Activated CD8-positive, alpha-beta T cell treated with anti-CD3 and anti-CD28 coated beads, Interleukin-2, amount 10 ng/mL, durations not matched to agents 7 days and 5 days (primary cell): Measurements from ENCODE around the gene OAS3. TPM values are rescaled to one million over a fixed set of nuclear protein-coding genes. Genes with fewer than 3 reads are reported as not detected.

Experiments used
- ATAC-seq: fragments of 150-1000 bp; cut with Tn5 transposase; one replicate; pipeline ENCODE4 v1.10.0; 2021; ENCODE audit warnings: moderate library complexity
- CTCF ChIA-PET: fragments of 350-600 bp; sonication (Branson Sonifier 250); formaldehyde crosslinking; loops from one replicate; lab custom pipeline; 2021; ENCODE audit warnings: antibody characterized with exemption; lab: Charles Lee
- POLR2A ChIA-PET: fragments of 350-600 bp; sonication (Branson Sonifier 250); formaldehyde crosslinking; loops from one replicate; lab custom pipeline; 2021; ENCODE audit warnings: antibody characterized with exemption; lab: Charles Lee
- DNase-seq: peaks from one replicate; pipeline ENCODE4 v3.0.0-alpha.2; 2020
- H3K27ac Mint-ChIP-seq: one replicate; pipeline ENCODE4 v1.8.0; 2021; ENCODE audit warnings: mild to moderate bottlenecking, mixed read lengths
- H3K27me3 Mint-ChIP-seq: one replicate; pipeline ENCODE4 v1.8.0; 2021; ENCODE audit warnings: low read depth, mixed read lengths
- H3K36me3 Mint-ChIP-seq: one replicate; pipeline ENCODE4 v1.8.0; 2021; ENCODE audit warnings: low read depth, mixed read lengths
- H3K4me1 Mint-ChIP-seq: one replicate; pipeline ENCODE4 v1.8.0; 2021; ENCODE audit warnings: low read depth, mixed read lengths
- H3K4me3 Mint-ChIP-seq: one replicate; pipeline ENCODE4 v1.8.0; 2021; ENCODE audit warnings: mild to moderate bottlenecking, mixed read lengths
- H3K9me3 Mint-ChIP-seq: one replicate; pipeline ENCODE4 v1.8.0; 2022; ENCODE audit warnings: mixed read lengths; ENCODE audit not compliant: insufficient read depth
- total RNA-seq, 2 experiments: library from RNA; stranded (reverse); gene quantifications; one replicate each; pipeline ENCODE4 v1.2.3, GENCODE V29; 2021

OAS3 gene
- total RNA-seq, 2 experiments from 2014 or later = 199 to 202 TPM

GRCh38 chr12:112961536-112961935, 23.3 kb downstream of the OAS3 start:
- Mint-ChIP-seq H3K9me3 (no peaks in the 10 kb centered on the region), H3K27ac (peak overlapping the region; percentile 39), H3K27me3 (no peaks in the 10 kb centered on the region), H3K4me3 (no peak overlapping the region), H3K4me1 (peaks cover 37% of the 10 kb centered on the region), H3K36me3 (peaks cover 95% of the 10 kb centered on the region)
- DNase-seq (no peak), ATAC-seq (no peak)
- ChIA-PET POLR2A (interaction anchor here (0.7 to 2.1 kb wide), 2 partner anchors 17 to 19 kb away, joined by 3 to 15 read pairs; partner anchors contain the start of gene OAS2), CTCF (interaction anchor here (2.6 kb wide), 1 partner anchor 31 kb away, joined by 9 read pairs; no protein-coding TSS in a partner anchor)

GRCh38 chr12:112962561-112962960, 24.3 kb downstream of the OAS3 start:
- no peak overlapping the region for H3K4me3 Mint-ChIP-seq
- DNase-seq = no peak
- peaks cover 95% of the 10 kb centered on the region for H3K36me3 Mint-ChIP-seq
- no peak overlapping the region for H3K27ac Mint-ChIP-seq
- ATAC-seq = no peak
- peaks cover 29% of the 10 kb centered on the region for H3K4me1 Mint-ChIP-seq
- no peaks in the 10 kb centered on the region for H3K27me3 Mint-ChIP-seq
- POLR2A ChIA-PET = interaction anchor here (2.1 to 3.7 kb wide), 2 partner anchors 16 kb away, joined by 13 to 15 read pairs; partner anchors contain the start of gene OAS2
- H3K9me3 Mint-ChIP-seq = no peaks in the 10 kb centered on the region
- CTCF ChIA-PET = interaction anchor here (2.6 kb wide), 1 partner anchor 30 kb away, joined by 9 read pairs; no protein-coding TSS in a partner anchor

GRCh38 chr12:112963227-112963861, 25.1 kb downstream of the OAS3 start:
- Mint-ChIP-seq H3K27ac (peak overlapping the region; percentile 2), H3K4me3 (no peak overlapping the region), H3K4me1 (peaks cover 23% of the 10 kb centered on the region), H3K9me3 (no peaks in the 10 kb centered on the region), H3K27me3 (no peaks in the 10 kb centered on the region), H3K36me3 (peaks cover 94% of the 10 kb centered on the region)
- ChIA-PET POLR2A (interaction anchor here (3.7 kb wide), 1 partner anchor 15 kb away, joined by 13 read pairs; the partner anchor contains the start of gene OAS2), CTCF (interaction anchor here (1.2 kb wide), 1 partner anchor 30 kb away, joined by 3 read pairs; no protein-coding TSS in a partner anchor)
- DNase-seq = no peak
- no peak for ATAC-seq

- H3K27me3 Mint-ChIP-seq = no peaks in the 10 kb centered on the region
- H3K4me3 Mint-ChIP-seq = no peak overlapping the region
- CTCF ChIA-PET = interaction anchor here (1.2 to 1.4 kb wide), 2 partner anchors 22 to 29 kb away, joined by 3 to 4 read pairs; no protein-coding TSS in a partner anchor
- H3K9me3 Mint-ChIP-seq = no peaks in the 10 kb centered on the region
- peaks cover 94% of the 10 kb centered on the region for H3K36me3 Mint-ChIP-seq
- no peak for DNase-seq
- POLR2A ChIA-PET = interaction anchor here (1.0 to 3.7 kb wide), 2 partner anchors 14 to 15 kb away, joined by 4 to 13 read pairs; partner anchors contain the start of gene OAS2
- no peak overlapping the region for H3K27ac Mint-ChIP-seq
- no peak for ATAC-seq
- peaks cover 22% of the 10 kb centered on the region for H3K4me1 Mint-ChIP-seq
Observed at GRCh38 chr12:112964067-112964670, 25.9 kb downstream of the OAS3 start.

GRCh38 chr12:112964915-112965314, 26.6 kb downstream of the OAS3 start:
- DNase-seq (no peak), ATAC-seq (no peak)
- CTCF ChIA-PET = interaction anchor here (1.4 kb wide), 1 partner anchor 22 kb away, joined by 4 read pairs; no protein-coding TSS in a partner anchor
- Mint-ChIP-seq H3K27me3 (no peaks in the 10 kb centered on the region), H3K9me3 (no peaks in the 10 kb centered on the region), H3K27ac (no peak overlapping the region), H3K4me3 (no peak overlapping the region), H3K4me1 (peaks cover 14% of the 10 kb centered on the region), H3K36me3 (peaks cover 94% of the 10 kb centered on the region)
- POLR2A ChIA-PET = interaction anchor here (1.0 to 3.7 kb wide), 2 partner anchors 13 to 16 kb away, joined by 4 to 13 read pairs; partner anchors contain the start of gene OAS2

- ChIA-PET CTCF (no interaction called here), POLR2A (interaction anchor here (3.7 kb wide), 1 partner anchor 13 kb away, joined by 13 read pairs; the partner anchor contains the start of gene OAS2)
- H3K36me3 Mint-ChIP-seq = peaks cover 95% of the 10 kb centered on the region
Observed at GRCh38 chr12:112965643-112966042, 27.4 kb downstream of the OAS3 start.

GRCh38 chr12:112967306-112967705, 29.0 kb downstream of the OAS3 start:
- Mint-ChIP-seq H3K27ac (no peak overlapping the region), H3K27me3 (no peaks in the 10 kb centered on the region)

More at GRCh38 chr12:112965643-112966042, 27.4 kb downstream of the OAS3 start:
- ATAC-seq (no peak), DNase-seq (no peak)
- H3K27me3 Mint-ChIP-seq = no peaks in the 10 kb centered on the region
- H3K9me3 Mint-ChIP-seq = no peaks in the 10 kb centered on the region
- H3K4me1 Mint-ChIP-seq = peaks cover 9% of the 10 kb centered on the region
- H3K27ac Mint-ChIP-seq = peak overlapping the region; percentile 26
- H3K4me3 Mint-ChIP-seq = no peak overlapping the region

GRCh38 chr12:112967858-112968257, 29.6 kb downstream of the OAS3 start:
- ChIA-PET POLR2A (interaction anchor here (0.6 to 2.2 kb wide), 2 partner anchors 11 to 29 kb away, joined by 3 to 10 read pairs; partner anchors contain the start of genes OAS2 and OAS3), CTCF (interaction anchor here (1.0 to 1.2 kb wide), 2 partner anchors 10 to 25 kb away, joined by 3 to 4 read pairs; partner anchors contain the start of gene OAS2)
- DNase-seq (no peak), ATAC-seq (no peak)
- no peak overlapping the region for H3K27ac Mint-ChIP-seq
- H3K4me1 Mint-ChIP-seq = no peaks in the 10 kb centered on the region
- no peaks in the 10 kb centered on the region for H3K9me3 Mint-ChIP-seq
- H3K36me3 Mint-ChIP-seq = peaks cover 93% of the 10 kb centered on the region
- H3K4me3 Mint-ChIP-seq = no peak overlapping the region
- H3K27me3 Mint-ChIP-seq = no peaks in the 10 kb centered on the region

More at GRCh38 chr12:112967306-112967705, 29.0 kb downstream of the OAS3 start:
- POLR2A ChIA-PET = interaction anchor here (0.6 to 2.2 kb wide), 3 partner anchors 11 to 29 kb away, joined by 3 to 10 read pairs (median 5); partner anchors contain the start of genes OAS2 and OAS3
- H3K4me3 Mint-ChIP-seq = no peak overlapping the region
- ATAC-seq (no peak), DNase-seq (no peak)
- peaks cover 95% of the 10 kb centered on the region for H3K36me3 Mint-ChIP-seq
- no peaks in the 10 kb centered on the region for H3K9me3 Mint-ChIP-seq
- no peaks in the 10 kb centered on the region for H3K4me1 Mint-ChIP-seq
- CTCF ChIA-PET = interaction anchor here (1.0 to 1.2 kb wide), 2 partner anchors 11 to 26 kb away, joined by 3 to 4 read pairs; partner anchors contain the start of gene OAS2

GRCh38 chr12:112969547-112970306, 31.5 kb downstream of the OAS3 start:
- Mint-ChIP-seq H3K27ac (peak overlapping the region; percentile 43), H3K4me3 (no peak overlapping the region), H3K4me1 (peaks cover under 1% of the 10 kb centered on the region), H3K9me3 (no peaks in the 10 kb centered on the region), H3K36me3 (peaks cover 82% of the 10 kb centered on the region), H3K27me3 (no peaks in the 10 kb centered on the region)
- no peak for DNase-seq
- POLR2A ChIA-PET = interaction anchor here (0.8 kb wide), 1 partner anchor 8 kb away, joined by 5 read pairs; the partner anchor contains the start of gene OAS2
- CTCF ChIA-PET = interaction anchor here (0.6 to 1.2 kb wide), 3 partner anchors 15 to 205 kb away, joined by 3 to 4 read pairs (median 3); no protein-coding TSS in a partner anchor
- no peak for ATAC-seq

GRCh38 chr12:112970391-112970790, 32.1 kb downstream of the OAS3 start:
- Mint-ChIP-seq H3K4me1 (peaks cover 5% of the 10 kb centered on the region), H3K27ac (no peak overlapping the region), H3K4me3 (no peak overlapping the region), H3K27me3 (no peaks in the 10 kb centered on the region), H3K36me3 (peaks cover 84% of the 10 kb centered on the region), H3K9me3 (no peaks in the 10 kb centered on the region)
- DNase-seq (no peak), ATAC-seq (no peak)
- POLR2A ChIA-PET = no interaction called here
- CTCF ChIA-PET = interaction anchor here (1.0 to 1.2 kb wide), 2 partner anchors 23 to 204 kb away, joined by 3 read pairs; no protein-coding TSS in a partner anchor
